GM23338 (cell line): ENCODE data around the gene TMEM39A. TPM values are rescaled to one million over a fixed set of nuclear protein-coding genes. Genes with fewer than 3 reads are reported as not detected.

Experiments used
- ATAC-seq: fragments of 200-7000 bp; cut with Tn5 transposase; 3 replicates; pipeline ENCODE4 v1.9.1; 2020
- DNase-seq: peaks from one replicate; pipeline ENCODE4 v3.0.0-alpha.2; 2015; ENCODE audit warnings: low spot score
- H2AFZ ChIP-seq: fragments of 200-600 bp; sonication (generic); 2 replicates; pipeline ENCODE4 v1.8.0; 2016; ENCODE audit warnings: antibody characterized with exemption, mild to moderate bottlenecking, moderate library complexity
- H3F3A ChIP-seq: fragments of 200-600 bp; sonication (generic); replicated peaks from 2 replicates; pipeline ENCODE4 v1.8.0; 2017; ENCODE audit warnings: antibody characterized with exemption, mixed run types, low read depth
- H3K27ac ChIP-seq: fragments of 200-600 bp; sonication (generic); 2 replicates; pipeline ENCODE4 v1.6.1; 2016; ENCODE audit warnings: low read depth
- H3K27me3 ChIP-seq: fragments of 200-600 bp; sonication (generic); 2 replicates; pipeline ENCODE4 v1.8.0; 2016; ENCODE audit warnings: mild to moderate bottlenecking, mixed run types, moderate library complexity; ENCODE audit not compliant: insufficient read depth
- H3K36me3 ChIP-seq: fragments of 200-600 bp; sonication (generic); 2 replicates; pipeline ENCODE4 v1.8.0; 2016; ENCODE audit warnings: mild to moderate bottlenecking; ENCODE audit not compliant: insufficient read depth
- H3K4me1 ChIP-seq: fragments of 200-600 bp; sonication (generic); 2 replicates; pipeline ENCODE4 v1.8.0; 2016; ENCODE audit warnings: mild to moderate bottlenecking, moderate library complexity; ENCODE audit not compliant: insufficient read depth
- H3K4me2 ChIP-seq: fragments of 200-600 bp; sonication (generic); 2 replicates; pipeline ENCODE4 v1.7.1; 2017; ENCODE audit warnings: mixed run types
- H3K4me3 ChIP-seq: fragments of 200-600 bp; sonication (generic); 2 replicates; pipeline ENCODE4 v1.6.1; 2016; ENCODE audit warnings: mixed run types
- H3K79me2 ChIP-seq: fragments of 200-600 bp; sonication (generic); replicated peaks from 2 replicates; pipeline ENCODE4 v1.8.0; 2017; ENCODE audit warnings: mild to moderate bottlenecking; ENCODE audit not compliant: insufficient read depth
- H3K9me2 ChIP-seq: fragments of 200-600 bp; sonication (generic); 2 replicates; pipeline ENCODE4 v1.8.0; 2017; ENCODE audit not compliant: insufficient read depth
- H4K20me1 ChIP-seq: fragments of 200-600 bp; sonication (generic); replicated peaks from 2 replicates; pipeline ENCODE4 v1.8.0; 2017; ENCODE audit warnings: mild to moderate bottlenecking; ENCODE audit not compliant: insufficient read depth
- H3K27ac Mint-ChIP-seq: 2 replicates; pipeline ENCODE4 v1.8.0; 2020; ENCODE audit warnings: inconsistent platforms, mild to moderate bottlenecking, moderate library complexity, mixed read lengths
- H3K27me3 Mint-ChIP-seq: 3 replicates; pipeline ENCODE4 v1.8.0; 2022; ENCODE audit warnings: low read depth, mild to moderate bottlenecking, moderate library complexity, mixed read lengths, inconsistent platforms; ENCODE audit not compliant: insufficient read depth, poor library complexity
- H3K36me3 Mint-ChIP-seq: 3 replicates; pipeline ENCODE4 v1.8.0; 2021; ENCODE audit warnings: low read depth, mild to moderate bottlenecking, inconsistent platforms, moderate library complexity, mixed read lengths
- H3K4me1 Mint-ChIP-seq: 3 replicates; pipeline ENCODE4 v1.8.0; 2020; ENCODE audit warnings: mild to moderate bottlenecking, inconsistent platforms, mixed read lengths
- H3K4me3 Mint-ChIP-seq: 3 replicates; pipeline ENCODE4 v1.8.0; 2021; ENCODE audit warnings: moderate library complexity, mild to moderate bottlenecking, inconsistent platforms, mixed read lengths
- H3K9me3 Mint-ChIP-seq: 3 replicates; pipeline ENCODE4 v1.8.0; 2020; ENCODE audit warnings: moderate library complexity, mild to moderate bottlenecking, inconsistent platforms, mixed read lengths
- CREB1 ChIP-seq: fragments of 250-450 bp; sonication (Bioruptor Pico); IDR thresholded peaks from 2 replicates; pipeline ENCODE4 v1.5.0; 2020; ENCODE audit warnings: low read depth, mild to moderate bottlenecking, moderate library complexity
- CTCF ChIP-seq, 2 experiments: fragments of 200-600 bp in 1 of 2; sonication (generic) in 1 of 2; conservative IDR thresholded peaks; 2 replicates each; pipeline versions ENCODE4 v1.5.1 to v1.6.1; 2016 to 2017; ENCODE audit warnings: antibody characterized with exemption in 2 of 2, low read depth in 2 of 2, mild to moderate bottlenecking in 2 of 2, moderate library complexity in 1 of 2
- ETS1 ChIP-seq: IDR thresholded peaks from 2 replicates; pipeline ENCODE4 v1.6.1; 2016; ENCODE audit warnings: antibody characterized with exemption
- EZH2 ChIP-seq: fragments of 200-600 bp; sonication (generic); IDR thresholded peaks from one replicate; pipeline ENCODE4 v1.8.0; 2017; ENCODE audit warnings: antibody characterized with exemption, mild to moderate bottlenecking, low read depth; ENCODE audit not compliant: unreplicated experiment
- EZH2phosphoT487 ChIP-seq: fragments of 200-600 bp; sonication (generic); IDR thresholded peaks from one replicate; pipeline ENCODE4 v1.8.1; 2018; ENCODE audit warnings: antibody characterized with exemption; ENCODE audit not compliant: unreplicated experiment
- JUNB ChIP-seq: IDR thresholded peaks from one replicate; pipeline ENCODE4 v1.6.1; 2016; ENCODE audit warnings: antibody characterized with exemption; ENCODE audit not compliant: unreplicated experiment
- NANOG ChIP-seq: IDR thresholded peaks from 2 replicates; pipeline ENCODE4 v1.6.1; 2016; ENCODE audit warnings: antibody characterized with exemption, borderline replicate concordance
- POLR2AphosphoS5 ChIP-seq: IDR thresholded peaks from 2 replicates; pipeline ENCODE4 v1.6.1; 2016; ENCODE audit warnings: antibody characterized with exemption, low read depth
- REST ChIP-seq: IDR thresholded peaks from one replicate; pipeline ENCODE4 v1.6.1; 2018; ENCODE audit warnings: antibody characterized with exemption; ENCODE audit not compliant: unreplicated experiment
- STAT1 ChIP-seq: IDR thresholded peaks from one replicate; pipeline ENCODE4 v1.6.1; 2016; ENCODE audit warnings: antibody characterized with exemption; ENCODE audit not compliant: unreplicated experiment
- ZNF114 ChIP-seq: fragments of 250-450 bp; sonication (Bioruptor Pico); IDR thresholded peaks from 2 replicates; pipeline ENCODE4 v1.5.0; 2020; ENCODE audit warnings: mild to moderate bottlenecking, moderate library complexity
- ZNF331 ChIP-seq: fragments of 250-450 bp; sonication (Bioruptor Pico); IDR thresholded peaks from 2 replicates; pipeline ENCODE4 v1.5.0; 2020; ENCODE audit warnings: low read depth, mild to moderate bottlenecking, moderate library complexity
- ZNF462 ChIP-seq: fragments of 250-450 bp; sonication (Bioruptor Pico); IDR thresholded peaks from 2 replicates; pipeline ENCODE4 v1.5.0; 2020; ENCODE audit warnings: mild to moderate bottlenecking, moderate library complexity
- polyA plus RNA-seq: library from polyadenylated mRNA; unstranded; fragments of >200 nt; fragmentation: Nextera tagmentation; extraction: Ambion mirVana; gene quantifications from 2 replicates; pipeline ENCODE4 v1.2.1, GENCODE V29; 2016
- total RNA-seq: library from RNA; depleted of rRNA; stranded (reverse); fragments of >200 nt; shearing (Covaris generic); gene quantifications from 2 replicates; pipeline ENCODE4 v1.2.3, GENCODE V29; 2014

TMEM39A gene
- total and polyA plus RNA-seq, 2 experiments from 2014 or later: 12.9 to 51.6 TPM

GRCh38 chr3:119402791-119403190 is 60.6 kb downstream of the TMEM39A start:
- Mint-ChIP-seq H3K27me3 (no peaks in the 10 kb centered on the region), H3K9me3 (no peaks in the 10 kb centered on the region), H3K4me1 (peaks cover 27% of the 10 kb centered on the region), H3K36me3 (no peaks in the 10 kb centered on the region), H3K4me3 (no peak overlapping the region), H3K27ac (peak overlapping the region; percentile 23; the same call in 1 of the 2 replicates)
- H3K4me1 ChIP-seq: peaks cover 31% of the 10 kb centered on the region
- no peak overlapping the region for H3K27ac ChIP-seq
- no peaks in the 10 kb centered on the region for H4K20me1 ChIP-seq
- TF ChIP-seq EZH2 (no peak), CREB1 (CRISPR knock-in tag) (no peak), ZNF331 (CRISPR knock-in tag) (no peak), ETS1 (no peak), STAT1 (no peak), JUNB (no peak), CTCF (conservative IDR thresholded peaks at IDR 0.05; ENCODE audit: low read depth in 2 of 2) (no peak), ZNF114 (no peak), NANOG (no peak), REST (no peak), POLR2AphosphoS5 (no peak), ZNF462 (CRISPR knock-in tag) (no peak), EZH2phosphoT487 (no peak)
- no peaks in the 10 kb centered on the region for H3K9me2 ChIP-seq
- H3K4me3 ChIP-seq: no peak overlapping the region
- H3K79me2 ChIP-seq: no peaks in the 10 kb centered on the region
- 0 out of 2 replicates have a peak, but pooled peaks cover 2% of the 10 kb centered on the region for H3K36me3 ChIP-seq
- H3K27me3 ChIP-seq: no peaks in the 10 kb centered on the region
- DNase-seq (no peak), ATAC-seq (no peak)
- no peak overlapping the region for H3K4me2 ChIP-seq
- H3F3A ChIP-seq: peaks cover 4% of the 10 kb centered on the region
- no peak overlapping the region for H2AFZ ChIP-seq
